GDM1 (cell line): ENCODE measurements around the gene SPATC1L.

Source experiments
- DNase-seq: peaks from one replicate; lab custom pipeline; 2025; lab: John Stamatoyannopoulos, UW

Gene SPATC1L

DNA sequence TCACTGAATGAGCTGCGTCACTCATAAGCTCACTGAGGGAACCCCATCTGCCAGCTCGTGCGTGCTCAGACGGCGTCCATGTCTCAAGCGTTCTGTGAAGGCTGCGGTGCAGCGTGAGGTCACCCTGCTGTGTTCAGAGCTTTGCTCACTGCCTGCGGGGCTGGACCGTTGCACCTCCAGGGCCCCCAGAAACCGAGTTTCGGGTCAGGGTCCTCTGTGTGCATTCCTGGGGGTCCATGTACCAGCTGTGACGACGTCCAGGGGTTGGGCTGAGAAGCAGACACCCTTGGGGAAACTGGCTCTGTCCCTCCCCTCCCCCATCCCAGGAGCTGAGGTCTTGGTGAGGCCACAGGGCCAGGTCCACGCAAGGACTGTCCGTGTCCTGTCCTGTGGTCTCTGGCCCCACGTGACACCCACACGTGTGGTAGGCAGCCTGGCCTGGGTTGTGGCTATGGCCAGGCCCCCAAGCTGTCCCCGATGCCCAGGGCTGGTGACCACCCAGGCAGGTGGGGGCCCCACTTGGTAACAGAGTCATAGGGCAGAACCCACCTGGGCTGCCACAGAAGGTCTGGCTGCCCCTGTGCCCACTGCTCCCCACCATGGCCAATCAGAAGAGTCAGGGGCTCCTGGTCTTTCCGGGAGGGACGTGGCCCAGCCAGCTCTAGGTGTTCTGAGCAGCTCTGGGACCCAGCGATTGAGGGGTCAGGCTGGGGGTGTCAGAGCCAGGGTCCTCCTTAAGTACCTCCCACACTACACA is 53.2 kb downstream of the SPATC1L start:
- DNase-seq: no peak

DNA sequence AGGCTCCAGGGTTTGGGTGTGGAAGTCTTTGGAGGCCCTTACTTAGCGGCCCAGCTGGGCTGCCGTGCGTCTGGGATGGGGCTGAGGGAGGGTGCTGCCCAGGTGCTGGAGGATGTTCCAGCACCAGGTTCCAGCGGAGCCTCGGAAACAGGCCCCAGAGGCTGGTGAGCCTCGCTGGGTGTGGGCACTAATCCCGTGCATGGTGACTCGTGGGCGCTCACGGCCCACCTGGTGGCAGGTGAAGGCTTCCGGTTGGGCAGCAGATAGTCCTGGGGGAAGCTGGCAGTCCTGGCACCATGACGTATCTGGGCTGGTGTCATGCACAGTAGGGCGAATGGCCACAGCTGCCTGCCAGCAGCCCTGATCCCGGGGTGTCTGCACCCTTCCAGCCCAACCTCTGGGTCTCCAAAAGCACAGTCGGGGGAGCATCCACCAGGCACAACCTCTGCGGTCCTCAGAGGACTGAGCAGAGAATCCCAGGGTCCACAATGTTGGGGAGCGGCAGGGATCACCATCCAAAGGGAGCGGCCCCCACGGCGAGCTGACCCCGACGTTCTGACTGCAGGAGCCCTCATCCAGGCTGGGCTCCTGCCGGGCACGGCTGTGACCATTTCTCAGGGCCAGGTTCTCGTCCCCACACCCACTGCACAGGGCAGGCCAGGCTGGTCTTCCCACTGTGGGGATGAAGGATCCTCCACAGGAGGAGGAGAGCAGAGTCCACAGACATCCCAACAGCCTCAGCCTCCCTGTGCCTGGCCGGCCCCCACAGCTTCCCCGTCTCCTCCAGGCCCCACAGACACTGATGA is 54.2 kb downstream of the SPATC1L start:
- no peak for DNase-seq

DNA sequence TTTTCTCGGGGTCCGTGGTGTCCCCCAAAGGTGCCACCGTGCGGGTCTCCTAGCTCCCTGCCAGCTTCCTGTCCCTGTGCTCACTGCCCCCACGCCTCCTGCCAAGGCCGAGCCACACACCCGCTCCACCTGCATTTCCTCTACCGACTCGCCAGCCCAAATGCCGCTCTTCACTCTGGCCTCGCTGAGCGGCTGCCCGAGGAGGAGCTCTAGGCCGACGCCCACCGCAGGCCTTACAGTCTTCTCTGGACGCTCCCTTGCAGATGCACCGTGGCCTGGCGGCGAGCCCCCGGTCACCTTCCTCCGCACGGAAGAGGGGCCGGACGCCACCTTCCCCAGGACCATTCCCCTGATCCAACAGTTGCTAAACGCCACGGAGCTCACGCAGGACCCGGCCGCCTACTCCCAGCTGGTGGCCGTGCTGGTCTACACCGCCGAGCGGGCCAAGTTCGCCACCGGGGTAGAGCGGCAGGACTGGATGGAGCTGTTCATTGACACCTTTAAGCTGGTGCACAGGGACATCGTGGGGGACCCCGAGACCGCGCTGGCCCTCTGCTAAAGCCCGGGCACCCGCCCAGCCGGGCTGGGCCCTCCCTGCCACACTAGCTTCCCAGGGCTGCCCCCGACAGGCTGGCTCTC is 55.2 kb downstream of the SPATC1L start:
- no peak for DNase-seq

DNA sequence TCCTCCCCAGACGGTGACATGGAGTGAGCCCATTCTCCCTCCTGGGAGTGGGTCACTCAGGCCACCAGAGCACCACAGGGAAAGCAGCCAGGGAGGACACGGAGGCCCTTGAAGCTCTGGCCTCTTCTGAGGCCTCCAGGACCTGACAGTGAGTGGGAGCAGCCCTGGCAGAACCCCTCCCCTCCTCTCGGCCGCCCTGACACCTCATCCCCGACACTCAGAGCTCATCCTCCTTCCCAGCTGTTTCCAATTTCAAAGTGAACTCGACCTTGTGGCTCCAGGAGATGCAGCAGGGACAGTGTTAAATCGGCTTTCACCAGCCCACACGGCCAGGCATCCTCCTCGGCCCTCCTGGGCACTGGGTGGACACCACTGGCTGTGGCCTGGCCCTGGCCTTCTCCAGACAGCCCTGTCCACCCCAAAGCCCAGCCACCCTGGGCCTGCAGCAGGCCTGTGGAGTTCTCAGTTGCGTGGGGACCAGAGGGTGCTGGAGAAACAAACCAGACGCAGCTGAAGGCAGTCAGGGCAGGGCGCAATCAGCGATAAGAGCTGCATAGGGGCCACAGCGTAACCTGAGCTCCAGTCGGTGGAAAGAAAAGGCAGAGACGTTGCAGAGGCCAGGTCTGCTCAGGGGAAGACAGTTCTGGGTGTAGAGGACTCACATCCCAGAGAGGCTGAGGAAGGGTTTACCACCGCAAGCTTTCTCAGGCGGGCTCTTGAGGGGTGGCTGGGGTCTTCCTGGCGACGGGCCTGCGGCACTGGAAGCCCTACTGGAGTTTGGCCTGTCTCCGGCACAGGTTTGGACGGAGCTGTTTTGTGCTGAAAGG is 55.9 kb downstream of the SPATC1L start:
- no peak for DNase-seq

DNA sequence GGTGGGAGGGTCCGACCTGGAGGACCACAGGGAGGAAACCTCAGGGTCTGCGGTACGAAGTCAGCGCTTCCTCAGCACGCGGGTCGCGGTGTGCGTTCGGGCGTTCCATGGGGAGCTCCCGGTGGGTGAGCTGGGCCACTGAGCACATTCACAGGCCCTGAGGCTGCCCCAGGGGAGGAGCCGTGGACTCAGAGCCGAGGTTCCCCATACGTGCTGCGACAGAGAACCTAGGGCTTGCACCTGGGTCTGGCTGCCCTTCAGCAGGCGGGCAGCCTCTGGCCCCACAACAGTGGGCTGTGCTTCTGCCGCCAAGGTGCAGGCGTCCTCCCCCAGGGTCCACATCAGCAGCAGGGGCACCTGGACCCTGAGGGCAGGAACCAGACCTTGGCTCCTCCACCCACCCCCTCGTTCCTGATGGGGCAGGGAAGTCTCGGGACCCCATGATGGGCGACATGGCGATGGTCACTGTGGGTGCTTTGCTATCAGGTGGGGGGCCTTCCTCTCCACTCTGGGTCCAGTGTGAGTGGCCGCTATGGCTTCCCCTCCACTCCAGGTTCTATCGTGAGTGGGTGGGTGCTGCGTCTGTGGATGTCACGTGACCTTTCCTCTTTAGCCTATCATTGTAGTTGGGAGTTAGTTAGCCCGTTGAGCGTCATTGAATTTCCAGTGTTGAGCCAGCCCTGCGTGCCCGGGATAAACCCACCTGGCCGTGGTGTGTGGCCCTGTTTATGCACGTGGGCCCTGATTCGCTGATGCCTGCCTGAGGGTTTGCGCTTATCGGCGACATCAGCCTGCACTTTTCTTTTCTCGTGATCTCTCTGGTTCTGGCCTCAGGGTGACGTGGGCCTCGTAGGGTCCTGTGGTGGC is 56.8 kb downstream of the SPATC1L start:
- DNase-seq: no peak

DNA sequence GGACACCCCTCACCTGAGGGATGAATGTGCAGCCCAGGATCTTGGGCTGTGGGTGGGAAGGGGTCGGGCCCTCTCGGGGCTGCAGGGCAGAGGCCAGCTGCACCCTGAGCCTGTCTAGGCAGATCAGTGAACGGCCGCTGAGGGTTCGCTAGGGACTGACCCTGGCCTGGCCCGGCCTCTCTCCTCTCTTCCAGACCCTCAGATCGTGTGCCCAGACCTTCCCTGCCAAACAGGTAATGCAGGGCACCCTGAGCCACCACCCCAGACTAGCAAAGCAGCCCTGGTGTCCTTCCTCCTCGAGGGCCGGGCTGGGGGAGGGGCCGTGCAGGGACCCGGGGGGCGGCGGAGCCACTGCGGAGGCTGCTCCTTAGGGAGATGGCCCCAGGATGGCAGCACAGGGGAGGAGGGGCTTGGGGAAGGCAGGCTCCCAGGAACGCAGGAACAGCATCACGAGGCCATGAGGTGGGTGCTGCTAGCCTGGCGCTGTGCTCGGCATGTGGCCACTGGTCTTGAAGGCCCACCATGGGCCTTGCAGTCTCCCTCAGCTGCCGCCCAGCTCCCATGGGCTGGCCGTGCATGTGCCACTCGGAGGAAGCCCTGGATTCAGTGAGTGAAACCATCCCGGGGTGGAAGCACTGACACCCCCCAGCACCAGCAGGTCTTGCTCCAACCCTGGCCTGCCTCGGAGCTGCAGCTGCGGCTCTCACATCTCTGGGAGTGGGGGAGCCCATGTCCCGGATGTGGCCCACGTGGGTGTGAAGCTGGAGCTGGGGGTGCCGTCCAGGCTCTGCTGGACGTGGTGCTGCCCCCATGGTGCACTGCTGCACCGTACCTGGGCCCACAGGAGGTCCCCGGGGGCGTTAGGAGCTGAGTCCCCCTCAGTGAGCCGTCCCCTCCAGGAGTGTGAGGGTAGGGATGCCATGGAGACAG is 57.7 kb downstream of the SPATC1L start:
- DNase-seq: no peak

DNA sequence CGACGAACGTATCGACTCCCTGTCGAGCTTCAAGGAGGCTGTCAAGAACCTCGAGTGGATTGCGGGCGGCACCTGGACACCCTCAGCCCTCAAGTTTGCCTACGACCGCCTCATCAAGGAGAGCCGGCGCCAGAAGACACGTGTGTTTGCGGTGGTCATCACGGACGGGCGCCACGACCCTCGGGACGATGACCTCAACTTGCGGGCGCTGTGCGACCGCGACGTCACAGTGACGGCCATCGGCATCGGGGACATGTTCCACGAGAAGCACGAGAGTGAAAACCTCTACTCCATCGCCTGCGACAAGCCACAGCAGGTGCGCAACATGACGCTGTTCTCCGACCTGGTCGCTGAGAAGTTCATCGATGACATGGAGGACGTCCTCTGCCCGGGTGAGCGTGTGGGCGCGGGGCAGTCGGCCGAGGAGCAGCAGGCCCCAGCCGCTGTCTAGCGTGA is 58.4 kb downstream of the SPATC1L start:
- no peak for DNase-seq

DNA sequence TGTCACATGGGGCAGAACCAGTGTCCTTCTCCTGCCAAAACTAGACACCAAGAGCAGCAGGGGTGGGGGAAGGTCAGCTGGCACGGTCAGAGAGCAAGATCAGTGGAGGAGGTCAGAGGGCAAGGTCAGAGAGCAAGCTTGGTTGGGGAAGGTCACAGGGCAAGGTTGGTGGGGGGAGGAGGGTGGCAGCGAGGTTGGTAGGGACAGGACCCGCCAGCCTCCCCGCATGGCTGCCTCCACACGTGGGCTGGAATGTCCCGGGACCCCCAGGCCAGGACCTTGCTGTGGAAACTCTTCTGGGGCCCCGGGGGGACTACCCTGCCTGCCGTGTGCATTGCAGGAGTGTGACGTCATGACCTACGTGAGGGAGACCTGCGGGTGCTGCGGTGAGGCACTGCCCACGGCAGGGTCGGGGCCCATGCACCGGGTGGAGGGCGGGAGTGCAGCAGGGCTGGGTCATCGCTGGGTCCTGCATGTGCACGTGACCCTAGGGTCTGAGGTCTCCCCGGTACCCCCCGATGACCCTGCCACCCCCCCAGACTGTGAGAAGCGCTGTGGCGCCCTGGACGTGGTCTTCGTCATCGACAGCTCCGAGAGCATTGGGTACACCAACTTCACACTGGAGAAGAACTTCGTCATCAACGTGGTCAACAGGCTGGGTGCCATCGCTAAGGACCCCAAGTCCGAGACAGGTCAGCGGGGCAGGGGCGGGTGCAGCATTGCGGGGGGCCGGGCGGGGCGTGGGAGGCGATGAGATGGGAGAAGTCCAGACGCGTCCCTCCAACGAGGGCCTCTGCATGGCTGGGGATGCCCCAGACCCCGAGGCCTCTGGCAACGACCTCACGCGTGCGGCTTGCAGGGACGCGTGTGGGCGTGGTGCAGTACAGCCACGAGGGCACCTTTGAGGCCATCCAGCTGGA is 59.1 kb downstream of the SPATC1L start:
- DNase-seq: no peak

DNA sequence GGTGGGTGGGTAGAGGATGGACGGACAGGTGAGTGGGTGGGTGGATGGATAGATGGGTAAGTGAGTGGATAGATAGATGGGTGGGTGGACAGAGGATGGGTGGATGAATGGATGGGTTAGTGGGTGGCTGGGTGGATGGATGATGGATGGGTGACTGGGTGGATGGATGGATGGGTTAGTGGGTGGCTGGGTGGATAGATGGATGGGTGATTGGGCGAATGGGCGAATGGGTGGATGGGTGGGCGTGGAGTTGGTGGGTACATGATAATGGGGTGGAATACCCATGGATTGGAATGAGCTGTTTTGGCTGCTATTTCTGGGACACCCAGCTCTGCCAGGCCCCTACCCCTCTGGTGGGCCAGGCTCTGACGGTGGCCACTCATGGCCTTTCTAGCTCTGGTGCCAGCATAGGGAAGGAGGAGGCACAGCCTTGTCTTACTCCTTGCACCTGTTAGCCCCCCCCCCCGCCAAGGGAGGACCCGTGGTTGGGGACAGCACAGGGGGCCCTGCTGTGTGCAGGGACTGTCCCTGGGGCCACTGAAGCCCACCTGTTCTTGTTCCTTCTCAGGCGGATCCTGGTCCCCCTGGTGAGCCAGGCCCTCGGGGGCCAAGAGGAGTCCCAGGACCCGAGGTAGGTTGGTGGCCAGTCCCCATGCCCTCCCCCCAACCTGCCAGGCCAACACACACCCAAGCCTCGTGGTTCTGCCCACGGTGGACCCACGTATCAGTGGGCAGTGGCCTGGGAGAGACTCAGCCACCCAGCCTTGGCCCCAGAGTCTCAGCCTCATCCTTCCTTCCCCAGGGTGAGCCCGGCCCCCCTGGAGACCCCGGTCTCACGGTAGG is 60.0 kb downstream of the SPATC1L start:
- no peak for DNase-seq

DNA sequence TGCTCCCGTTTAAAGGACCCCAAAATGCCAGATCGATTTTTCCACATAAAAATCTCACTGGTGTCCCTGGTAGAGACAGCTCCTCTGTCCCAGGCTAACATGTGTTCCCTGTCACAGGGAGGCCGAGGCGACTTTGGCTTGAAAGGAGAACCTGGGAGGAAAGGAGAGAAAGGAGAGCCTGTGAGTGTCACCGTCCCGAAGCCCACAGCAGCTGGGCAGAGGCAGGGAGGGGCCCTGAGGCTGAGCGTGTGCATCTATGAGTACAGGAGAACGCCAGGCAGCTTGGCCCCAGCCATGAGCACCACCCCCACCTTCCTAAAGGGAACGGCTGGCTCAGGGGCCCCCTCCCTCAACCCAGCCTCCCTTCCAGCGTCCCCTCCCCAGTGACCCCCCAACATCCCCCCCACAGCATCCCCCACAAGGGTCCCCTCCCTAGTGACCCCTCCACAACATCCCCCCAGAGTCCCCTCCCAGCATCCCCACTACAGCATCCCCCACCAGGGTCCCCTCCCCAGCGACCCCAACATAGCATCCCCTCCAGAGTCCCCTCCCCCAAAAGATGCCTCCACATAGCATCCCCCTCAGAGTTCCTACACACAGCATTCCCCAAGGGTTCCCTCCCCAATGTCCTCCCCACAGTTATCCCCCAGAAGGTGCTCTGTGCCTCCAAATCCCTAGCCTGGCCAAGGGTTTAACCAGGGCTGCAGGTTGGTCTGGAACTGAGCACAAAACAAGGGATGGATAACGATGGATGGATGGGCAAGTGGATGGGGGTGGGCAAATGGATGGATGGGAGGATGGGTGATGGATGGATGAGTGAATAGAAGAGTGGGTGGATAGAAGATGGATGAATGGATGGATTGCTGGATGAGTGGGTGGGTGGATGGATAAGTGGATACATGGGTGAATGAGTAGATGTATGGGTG is 61.2 kb downstream of the SPATC1L start:
- no peak for DNase-seq

DNA sequence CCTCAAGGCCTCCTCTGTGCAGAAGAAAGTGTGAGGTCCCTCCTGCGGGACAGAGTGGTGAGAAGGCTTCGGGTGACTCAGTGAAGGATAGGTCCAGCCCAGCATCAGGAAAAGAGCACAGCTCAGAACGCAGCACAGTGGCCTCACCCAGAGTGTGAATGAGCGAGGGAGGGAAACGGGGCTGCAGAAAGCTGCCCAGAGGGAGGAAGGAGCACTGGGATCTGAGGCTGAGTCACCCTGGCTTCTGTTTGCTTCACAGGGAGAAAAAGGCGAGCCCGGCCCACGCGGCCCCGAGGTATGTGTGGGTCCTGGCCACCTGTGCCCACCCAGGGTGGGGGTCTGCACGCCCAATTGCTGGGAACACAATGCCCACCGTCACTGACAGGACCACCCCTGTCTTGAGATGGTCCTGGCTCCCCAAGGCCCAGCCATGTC is 62.0 kb downstream of the SPATC1L start:
- no peak for DNase-seq

DNA sequence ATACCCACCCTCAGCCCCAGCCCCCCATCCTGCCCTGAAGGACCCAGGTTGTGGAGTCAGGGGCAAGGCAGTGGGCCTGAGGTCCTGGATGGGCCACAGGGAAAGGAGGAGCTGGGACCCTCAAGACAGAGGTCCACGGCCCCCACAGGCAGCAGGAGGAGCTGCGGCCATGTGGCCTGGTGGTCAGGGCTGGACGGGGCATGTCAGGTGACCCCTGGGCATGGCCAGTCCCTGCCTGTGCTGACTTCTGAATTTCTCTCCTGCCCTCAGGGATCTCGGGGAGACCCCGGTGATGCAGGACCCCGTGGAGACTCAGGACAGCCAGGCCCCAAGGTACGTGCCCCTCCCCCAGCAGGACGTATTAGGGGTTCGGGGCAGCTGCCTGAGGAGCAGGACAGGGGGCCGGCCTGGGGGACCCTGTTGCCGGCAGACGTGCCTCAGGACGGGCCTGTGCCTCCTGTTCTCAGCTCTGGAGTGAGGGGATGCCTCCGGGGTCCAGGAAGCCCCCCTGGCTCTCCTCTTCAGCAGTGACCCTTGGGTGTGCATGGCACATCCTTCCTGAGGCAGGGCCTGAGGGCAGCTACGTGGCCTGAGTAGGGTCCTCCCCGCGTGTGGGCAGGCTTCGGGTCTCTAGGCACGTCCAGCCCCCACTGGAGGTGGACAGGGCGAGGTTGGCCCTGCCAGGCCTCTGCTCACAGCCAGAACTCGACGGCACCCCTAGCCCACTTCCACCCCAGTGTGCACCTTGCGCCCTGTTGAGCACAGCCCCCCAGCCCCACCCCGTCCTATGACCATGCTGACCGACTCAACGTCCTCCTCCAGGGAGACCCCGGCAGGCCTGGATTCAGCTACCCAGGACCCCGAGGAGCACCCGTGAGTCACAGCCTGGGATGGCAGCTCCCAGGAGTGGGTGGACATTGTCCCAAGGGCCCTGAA is 62.7 kb downstream of the SPATC1L start:
- no peak for DNase-seq

DNA sequence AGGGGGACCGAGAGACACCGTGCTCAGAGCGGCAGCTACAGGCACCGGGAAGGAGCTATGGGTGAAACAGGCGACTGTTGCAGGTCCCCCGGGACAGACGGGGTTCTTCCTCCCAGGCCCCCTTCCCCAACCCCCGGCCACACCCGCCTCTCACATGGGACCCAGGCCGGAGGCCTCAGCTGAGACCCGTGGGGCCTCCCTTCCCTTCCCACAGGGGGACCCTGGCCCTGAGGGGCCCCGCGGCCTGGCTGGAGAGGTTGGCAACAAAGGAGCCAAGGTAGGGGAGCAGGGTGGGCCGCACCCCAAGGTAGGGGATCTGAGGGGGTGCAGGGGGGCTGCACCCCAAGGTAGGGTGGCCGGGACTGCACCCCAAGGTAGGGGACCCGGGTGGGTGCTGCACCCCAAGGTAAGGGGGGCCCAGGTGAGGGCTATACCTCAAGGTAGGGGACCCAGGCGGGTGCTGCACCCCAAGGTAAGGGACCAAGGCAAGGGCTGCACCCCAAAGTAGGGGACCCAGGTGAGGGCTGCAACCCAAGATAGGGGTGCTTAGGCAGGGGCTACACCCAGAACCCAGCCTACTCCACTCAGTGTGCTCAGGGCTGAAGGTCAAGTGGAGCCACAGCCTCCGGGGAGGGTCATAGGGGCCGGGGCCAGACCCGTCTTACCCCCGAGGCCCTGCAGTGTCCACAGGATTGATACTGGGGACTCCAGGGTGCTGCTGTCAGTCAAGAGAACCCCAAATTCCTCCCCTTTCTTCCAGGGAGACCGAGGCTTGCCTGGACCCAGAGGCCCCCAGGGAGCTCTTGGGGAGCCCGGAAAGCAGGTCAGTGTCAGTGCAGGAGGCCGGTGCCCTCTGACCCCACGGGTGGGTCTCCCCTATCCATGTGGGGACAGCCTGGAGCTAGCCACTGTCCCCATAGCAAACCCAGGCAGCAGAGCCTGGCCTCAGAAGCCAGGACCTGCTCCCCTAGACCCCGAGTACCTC is 63.7 kb downstream of the SPATC1L start:
- no peak for DNase-seq

DNA sequence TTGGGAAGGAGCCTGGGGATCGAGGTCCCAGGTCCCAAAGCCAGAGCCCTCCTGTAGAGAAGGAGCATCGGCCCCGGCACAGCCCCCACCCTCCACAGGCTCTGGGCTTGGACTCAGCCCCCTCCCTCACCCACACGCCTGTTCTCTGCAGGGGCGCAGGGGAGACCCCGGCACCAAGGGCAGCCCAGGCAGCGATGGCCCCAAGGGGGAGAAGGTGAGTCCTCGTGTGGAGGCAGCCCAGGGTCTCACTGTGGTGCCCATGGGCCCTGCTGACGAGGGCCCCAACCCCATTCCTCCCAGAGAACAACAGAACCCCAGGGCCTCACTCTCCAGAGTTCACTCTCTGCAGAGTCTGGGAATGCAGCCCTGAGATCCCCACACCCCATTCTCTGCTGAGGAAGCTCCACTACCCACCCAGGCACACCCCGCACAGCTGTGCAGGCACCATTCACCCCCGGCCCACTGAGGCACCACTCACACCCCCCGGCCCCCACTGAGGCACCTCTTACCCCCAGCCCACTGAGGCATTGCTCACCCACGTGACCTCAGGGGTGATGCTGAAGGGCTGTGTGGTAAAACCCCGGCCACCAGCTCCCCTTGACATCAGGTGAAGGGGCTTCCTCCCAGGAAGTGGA is 64.5 kb downstream of the SPATC1L start:
- no peak for DNase-seq
